ENCODE measurements around the gene TMEM106A.
"Not testable (repeated sequence)": the region's sequence is repeated elsewhere in the genome, so short reads cannot be mapped to it uniquely, and the experiment has no call there.

The TMEM106A gene, protein sequence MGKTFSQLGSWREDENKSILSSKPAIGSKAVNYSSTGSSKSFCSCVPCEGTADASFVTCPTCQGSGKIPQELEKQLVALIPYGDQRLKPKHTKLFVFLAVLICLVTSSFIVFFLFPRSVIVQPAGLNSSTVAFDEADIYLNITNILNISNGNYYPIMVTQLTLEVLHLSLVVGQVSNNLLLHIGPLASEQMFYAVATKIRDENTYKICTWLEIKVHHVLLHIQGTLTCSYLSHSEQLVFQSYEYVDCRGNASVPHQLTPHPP

DNA sequence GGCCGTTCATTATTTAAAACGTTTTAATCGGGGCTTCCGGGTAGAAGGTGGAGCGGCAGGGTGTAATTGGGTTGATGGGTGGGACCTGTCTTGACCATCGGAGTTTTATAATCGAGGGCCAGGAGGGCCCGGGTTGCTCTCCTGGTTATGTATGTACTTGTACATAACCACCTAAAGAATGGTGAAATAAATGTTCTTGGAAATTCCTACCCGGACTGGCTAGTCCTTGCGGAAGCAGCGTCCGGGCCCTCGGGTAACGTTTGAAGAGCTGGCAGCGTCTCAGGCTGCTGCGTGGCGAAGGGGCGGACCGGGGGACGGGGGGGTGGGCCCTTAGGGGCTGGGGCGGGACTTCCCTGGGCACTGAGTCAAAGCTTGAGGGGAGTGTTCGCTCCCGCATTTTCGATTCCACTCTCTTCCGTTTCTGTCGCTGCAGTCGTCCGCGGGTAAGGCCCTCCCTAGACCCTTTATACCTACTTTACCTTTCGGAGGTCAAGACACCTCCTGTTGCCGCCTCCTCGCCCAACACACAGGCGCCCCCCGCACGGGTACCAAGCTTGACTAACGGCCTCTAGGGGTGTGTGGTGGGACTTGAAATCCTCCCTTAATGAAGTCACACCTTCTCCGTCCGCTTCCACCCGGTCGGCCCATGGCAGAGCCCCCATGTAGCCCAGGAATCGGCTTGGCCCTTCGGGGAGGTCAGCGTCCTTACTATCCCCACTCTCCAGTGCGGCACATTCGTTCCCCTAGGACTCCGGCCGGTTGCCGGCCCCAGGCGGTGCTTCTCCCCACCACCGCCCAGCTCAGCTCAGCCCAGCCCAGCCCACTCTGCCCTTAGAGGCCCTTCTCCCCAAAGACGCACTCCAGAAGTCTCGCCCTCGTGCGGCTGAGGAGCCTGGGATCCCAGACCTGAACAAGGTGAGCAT lies at the start of gene TMEM106A:
Gene TMEM106A, plus strand, starts transcription at position 396 of the 923 bp plus-strand sequence. CDS start 1,167 bp downstream, outside the sequence.
- in situ Hi-C loops (cut with MboI; ENCODE audit: low pct_unique_long_range_greater_than_20kb, low sequenced_read_pairs, unreplicated experiment), result no loop called here
- DNase-seq (ENCODE audit: low spot score), result peak; percentile 91

DNA sequence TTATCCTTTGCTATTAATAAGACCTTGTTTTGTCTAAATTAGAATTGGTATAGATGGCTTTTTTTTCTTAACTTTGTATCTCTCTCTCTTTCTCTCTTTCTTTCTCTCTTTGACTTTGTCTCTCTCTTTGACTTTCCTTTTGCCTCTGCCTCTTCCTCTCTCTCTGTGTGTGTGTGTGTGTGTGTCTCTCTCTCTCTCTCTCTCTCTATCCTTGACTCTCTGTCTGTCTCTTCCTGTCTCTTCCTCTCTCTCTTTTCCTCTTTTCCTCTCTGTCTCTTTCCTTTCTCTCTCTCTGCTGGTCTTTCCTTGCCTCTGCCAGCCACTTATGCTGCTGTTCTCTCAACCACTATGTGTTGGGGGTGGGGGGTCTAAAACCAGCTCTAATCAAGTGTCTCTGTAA lies 45.7 kb upstream of the TMEM106A start:
- DNase-seq (ENCODE audit: low spot score); in situ Hi-C loops (cut with MboI; ENCODE audit: low pct_unique_long_range_greater_than_20kb, low sequenced_read_pairs, unreplicated experiment): not testable (repeated sequence)

More for the DNA sequence above, at the start of gene TMEM106A:
- TF ChIP-seq, protein P1, sequence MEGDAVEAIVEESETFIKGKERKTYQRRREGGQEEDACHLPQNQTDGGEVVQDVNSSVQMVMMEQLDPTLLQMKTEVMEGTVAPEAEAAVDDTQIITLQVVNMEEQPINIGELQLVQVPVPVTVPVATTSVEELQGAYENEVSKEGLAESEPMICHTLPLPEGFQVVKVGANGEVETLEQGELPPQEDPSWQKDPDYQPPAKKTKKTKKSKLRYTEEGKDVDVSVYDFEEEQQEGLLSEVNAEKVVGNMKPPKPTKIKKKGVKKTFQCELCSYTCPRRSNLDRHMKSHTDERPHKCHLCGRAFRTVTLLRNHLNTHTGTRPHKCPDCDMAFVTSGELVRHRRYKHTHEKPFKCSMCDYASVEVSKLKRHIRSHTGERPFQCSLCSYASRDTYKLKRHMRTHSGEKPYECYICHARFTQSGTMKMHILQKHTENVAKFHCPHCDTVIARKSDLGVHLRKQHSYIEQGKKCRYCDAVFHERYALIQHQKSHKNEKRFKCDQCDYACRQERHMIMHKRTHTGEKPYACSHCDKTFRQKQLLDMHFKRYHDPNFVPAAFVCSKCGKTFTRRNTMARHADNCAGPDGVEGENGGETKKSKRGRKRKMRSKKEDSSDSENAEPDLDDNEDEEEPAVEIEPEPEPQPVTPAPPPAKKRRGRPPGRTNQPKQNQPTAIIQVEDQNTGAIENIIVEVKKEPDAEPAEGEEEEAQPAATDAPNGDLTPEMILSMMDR (IDR thresholded peaks at IDR 0.05; ENCODE audit: extremely low read depth, insufficient read depth, missing control alignments), result peak; percentile 26

DNA sequence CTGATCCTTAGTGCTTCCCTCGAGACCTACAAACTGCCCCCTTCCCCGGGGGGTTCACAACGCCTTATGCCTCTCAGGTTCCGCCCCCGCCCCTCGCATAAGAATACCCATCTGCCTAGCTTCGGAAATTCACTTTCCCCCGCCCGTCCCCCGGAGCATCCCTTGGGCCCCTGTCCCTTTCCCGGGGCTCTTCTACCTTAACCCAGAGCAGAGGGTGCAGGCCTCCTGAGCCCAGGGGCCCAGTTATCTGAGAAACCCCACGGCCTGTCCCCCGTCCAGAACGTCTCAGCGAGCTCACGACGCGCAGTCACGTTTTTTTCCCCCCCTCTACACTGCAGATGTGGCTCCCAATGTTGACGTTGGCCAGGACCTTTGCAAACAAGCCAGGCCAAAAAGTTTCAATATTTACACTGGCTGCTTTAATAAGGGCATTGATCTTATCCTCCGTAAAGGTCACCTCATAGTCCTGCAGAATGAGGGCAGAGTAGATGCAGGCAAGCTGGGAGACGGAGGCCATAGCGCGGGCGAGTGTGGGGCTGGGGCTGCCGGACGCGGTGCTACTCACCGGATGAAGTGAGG lies 42.0 kb upstream of the TMEM106A start:
- DNase-seq (ENCODE audit: low spot score), result peak; percentile 22
- in situ Hi-C loops (cut with MboI; ENCODE audit: low pct_unique_long_range_greater_than_20kb, low sequenced_read_pairs, unreplicated experiment), result no loop called here

DNA sequence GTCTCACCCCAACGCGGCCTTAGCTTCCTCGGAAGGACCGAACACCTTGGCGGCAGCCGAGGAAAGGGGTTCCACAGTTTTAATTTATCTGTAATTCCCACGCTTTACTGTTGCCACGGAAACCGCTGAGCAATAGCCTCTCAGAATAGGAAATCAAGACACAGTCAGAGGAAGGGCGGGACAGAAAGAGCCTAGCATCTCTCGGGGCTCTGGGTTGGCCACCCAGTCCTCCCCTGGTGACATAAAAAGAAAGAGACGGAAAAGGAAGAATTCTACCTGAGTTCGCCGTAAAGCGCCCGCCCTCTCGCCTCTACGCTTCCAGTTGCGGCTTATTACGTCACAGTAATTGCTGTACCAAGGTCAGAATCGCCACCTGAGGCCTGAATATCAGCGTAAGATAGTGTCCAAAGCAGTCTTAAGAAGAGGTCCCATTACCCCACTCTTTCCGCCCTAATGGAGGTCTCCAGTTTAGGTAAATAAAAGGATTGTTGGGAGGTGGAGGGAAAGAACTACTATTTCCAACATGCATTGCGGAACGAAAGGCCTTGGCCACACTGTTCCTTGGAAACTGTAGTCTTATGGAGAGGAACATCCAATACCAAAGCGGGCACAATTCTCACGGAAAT lies 41.4 kb upstream of the TMEM106A start:
- TF ChIP-seq, protein P1 (IDR thresholded peaks at IDR 0.05; ENCODE audit: extremely low read depth, insufficient read depth, missing control alignments), result no peak
- in situ Hi-C loops (cut with MboI; ENCODE audit: low pct_unique_long_range_greater_than_20kb, low sequenced_read_pairs, unreplicated experiment), result no loop called here
- peak; percentile 94 for DNase-seq (ENCODE audit: low spot score)

More for the DNA sequence above, 42.0 kb upstream of the TMEM106A start:
- TF ChIP-seq, protein P1 (IDR thresholded peaks at IDR 0.05; ENCODE audit: extremely low read depth, insufficient read depth, missing control alignments), result no peak

DNA sequence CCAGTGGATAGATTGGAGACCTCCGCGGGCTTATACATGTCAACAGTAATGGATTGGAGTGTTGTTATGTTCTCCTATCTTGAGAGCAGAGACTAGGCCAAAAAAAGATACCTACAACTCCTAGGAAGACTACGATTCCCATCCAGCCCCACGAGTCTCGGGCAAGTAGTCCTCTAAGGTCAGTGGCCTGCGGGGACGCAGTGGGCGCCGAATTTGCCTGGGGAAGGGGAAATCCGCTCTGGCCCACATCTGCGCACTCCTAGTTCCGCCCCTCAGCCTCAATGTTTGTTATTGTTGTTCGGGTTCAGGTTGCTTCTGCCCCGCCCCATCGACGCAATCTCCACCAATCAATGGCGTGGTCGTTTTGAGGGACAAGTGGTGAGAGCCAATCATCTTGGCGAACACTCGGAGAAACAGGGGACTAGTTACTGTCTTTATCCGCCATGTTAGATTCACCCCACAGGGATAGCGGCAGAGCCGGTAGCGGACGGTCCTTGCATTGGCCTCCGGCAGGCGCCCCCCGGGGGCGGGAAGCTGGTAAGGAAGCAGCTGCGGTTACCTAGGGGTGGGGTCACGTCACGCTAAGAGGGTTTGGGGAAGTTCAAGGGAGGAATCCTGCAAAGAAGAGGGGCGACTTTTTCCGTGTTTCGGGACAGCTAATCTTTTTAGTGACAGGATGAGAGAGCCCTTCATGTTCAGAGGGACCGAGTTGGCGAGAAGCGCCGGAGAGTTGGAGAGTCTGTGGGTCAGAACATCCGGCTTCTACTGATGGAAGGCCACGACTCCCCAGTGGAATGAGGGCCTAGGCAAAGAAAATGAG lies 40.7 kb upstream of the TMEM106A start, which contains the start of gene NBR1:
Gene NBR1, plus strand, starts transcription at position 449 of the 820 bp plus-strand sequence. CDS start 4,586 bp downstream, outside the sequence.
- TF ChIP-seq, protein P1 (IDR thresholded peaks at IDR 0.05; ENCODE audit: extremely low read depth, insufficient read depth, missing control alignments), result peak; percentile 35
- in situ Hi-C loops (cut with MboI; ENCODE audit: low pct_unique_long_range_greater_than_20kb, low sequenced_read_pairs, unreplicated experiment), result no loop called here
- peak; percentile 94 for DNase-seq (ENCODE audit: low spot score)
